Posterior cingulate gyrus (tissue), 11 donors: ENCODE measurements around the gene SLC38A1.
"Not testable (repeated sequence)": the region's sequence is repeated elsewhere in the genome, so short reads cannot be mapped to it uniquely, and the experiment has no call there.

Source experiments
- DNase-seq, 10 donors: peaks; one replicate each; pipeline versions ENCODE4 v3.0.0 to v3.0.0-alpha.2; 2020 to 2021; ENCODE audit warnings: mixed read lengths in 3 of 10
- intact Hi-C: fragments of 100-400 bp; cut with DNase I; formaldehyde crosslinking; loops from one replicate; pipeline ENCODE4 v1.15.1; 2023

Gene SLC38A1

GRCh38 chr12:46177025-46177424, 91.8 kb downstream of the SLC38A1 start:
- intact Hi-C loops = no loop called here

GRCh38 chr12:46174919-46175318, 93.9 kb downstream of the SLC38A1 start:
- intact Hi-C loops = no loop called here

More at GRCh38 chr12:46177025-46177424, 91.8 kb downstream of the SLC38A1 start:
- DNase-seq = no peak

DNA sequence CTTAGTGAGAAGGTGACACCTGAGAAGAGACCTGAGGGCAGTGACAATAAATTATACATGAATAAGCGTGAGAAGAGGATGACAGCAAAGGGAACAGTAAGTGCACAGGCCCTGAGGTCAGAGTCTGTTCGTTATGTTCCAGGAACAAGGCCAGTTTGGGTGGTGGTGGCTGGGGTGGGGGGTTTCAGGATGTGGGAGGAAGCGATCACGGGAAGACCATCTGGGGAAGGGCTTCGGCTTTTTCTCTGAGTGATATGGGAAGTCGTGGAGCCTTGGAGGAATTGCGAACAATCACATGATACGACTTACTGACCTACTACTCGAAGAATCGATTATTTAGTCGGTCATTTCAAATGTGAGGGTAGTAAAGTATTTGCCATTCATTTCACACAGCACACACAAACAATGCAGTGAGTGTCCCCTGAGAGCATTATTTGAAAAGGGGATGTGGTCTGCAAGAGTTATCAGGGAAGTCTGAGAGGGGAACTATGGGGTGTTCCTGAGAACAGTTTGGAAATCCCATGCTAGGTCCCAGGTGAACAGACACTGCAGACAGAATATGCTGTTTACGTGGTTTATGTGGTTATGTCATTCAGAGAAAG, 94.7 kb downstream of the SLC38A1 start:
- no peak for DNase-seq
- intact Hi-C loops = no loop called here

More at GRCh38 chr12:46174919-46175318, 93.9 kb downstream of the SLC38A1 start:
- no peak for DNase-seq

DNA sequence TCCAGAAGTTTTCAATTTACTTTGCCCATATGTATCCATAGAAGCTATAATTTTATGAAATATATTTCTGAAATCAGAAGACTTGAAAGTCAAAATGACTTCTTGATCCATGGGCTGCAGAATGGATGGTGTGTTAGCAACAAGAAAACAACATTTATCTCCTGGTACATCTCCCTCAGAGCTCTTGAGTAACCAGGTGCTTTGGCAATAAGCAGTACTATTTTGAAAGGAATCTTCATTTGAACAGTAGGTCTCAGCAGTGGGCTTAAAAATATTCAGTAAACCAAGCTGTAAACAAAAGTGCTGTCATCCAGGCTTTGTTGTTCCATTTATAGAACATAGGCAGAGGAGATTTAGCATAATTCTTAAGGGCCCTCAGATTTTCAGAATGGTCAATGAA, 100.4 kb downstream of the SLC38A1 start:
- intact Hi-C loops = no loop called here
- no peak for DNase-seq

DNA sequence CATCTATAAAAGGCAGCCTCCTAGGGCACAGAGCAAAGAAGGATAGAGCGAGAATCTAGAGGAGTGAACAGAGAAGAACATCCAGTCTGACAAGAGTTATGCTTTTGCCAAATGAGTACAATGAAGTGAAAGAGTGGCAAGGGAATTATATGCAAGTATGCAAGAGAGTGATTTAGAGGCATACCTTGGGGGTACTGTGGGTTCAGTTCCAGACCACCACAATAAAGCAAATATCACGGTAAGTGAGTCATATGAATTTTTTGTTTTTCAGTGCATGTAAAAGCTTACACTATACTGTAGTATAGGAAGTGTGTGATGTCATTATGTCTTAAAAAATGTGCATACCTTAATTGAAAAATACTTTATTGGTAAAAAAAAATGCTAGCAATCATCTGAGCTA, 101.4 kb downstream of the SLC38A1 start:
- no peak for DNase-seq
- intact Hi-C loops = no loop called here

DNA sequence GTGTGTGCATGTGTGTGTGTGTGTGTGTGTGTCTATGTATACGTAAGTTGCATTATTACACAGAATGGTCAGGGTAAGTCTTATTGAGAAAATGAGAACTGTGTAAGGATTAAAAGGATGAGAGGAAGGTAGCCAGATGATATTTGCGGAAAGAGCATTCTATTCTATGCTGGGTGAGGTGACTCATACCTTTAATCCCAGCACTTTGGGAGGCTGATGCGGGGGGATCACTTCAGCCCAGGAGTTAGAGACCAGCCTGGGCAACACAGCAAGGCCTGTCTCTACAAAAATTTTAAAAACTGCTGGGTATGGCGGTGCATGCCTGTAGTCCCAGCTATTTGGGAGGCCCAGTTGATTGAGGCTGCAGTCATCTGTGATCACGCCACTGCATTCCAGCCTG, 103.7 kb downstream of the SLC38A1 start:
- intact Hi-C loops = no loop called here
- no peak for DNase-seq

DNA sequence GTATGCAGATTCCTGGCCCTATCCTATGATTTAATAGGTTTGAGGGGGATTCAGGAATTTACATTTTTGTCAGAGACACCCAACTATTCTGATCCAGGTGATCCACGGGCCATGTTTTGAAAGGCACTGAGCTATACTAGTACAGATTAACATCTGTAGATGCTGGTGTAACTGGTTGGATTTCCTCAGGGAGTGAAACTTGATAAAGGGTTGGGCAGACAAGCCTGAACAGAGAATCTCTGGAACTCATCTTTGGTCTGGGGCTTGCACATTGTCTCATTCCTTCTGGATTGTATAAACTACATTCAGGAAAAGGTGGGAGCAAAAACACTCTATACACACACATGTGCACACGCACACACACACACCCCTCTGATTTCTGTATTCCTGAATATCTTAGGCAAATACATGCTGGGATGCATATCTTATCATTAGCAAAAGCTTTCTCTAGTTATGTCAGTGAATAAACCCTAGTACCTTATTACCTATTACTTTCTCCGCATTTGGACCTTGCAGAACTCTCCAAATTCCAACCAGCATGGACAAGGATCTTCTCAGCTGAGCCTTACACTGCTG, 104.6 kb downstream of the SLC38A1 start:
- intact Hi-C loops = no loop called here
- no peak for DNase-seq

- intact Hi-C loops = not testable (repeated sequence)
These were observed 106.2 kb downstream of the SLC38A1 start for GRCh38 chr12:46162549-46163076.

DNA sequence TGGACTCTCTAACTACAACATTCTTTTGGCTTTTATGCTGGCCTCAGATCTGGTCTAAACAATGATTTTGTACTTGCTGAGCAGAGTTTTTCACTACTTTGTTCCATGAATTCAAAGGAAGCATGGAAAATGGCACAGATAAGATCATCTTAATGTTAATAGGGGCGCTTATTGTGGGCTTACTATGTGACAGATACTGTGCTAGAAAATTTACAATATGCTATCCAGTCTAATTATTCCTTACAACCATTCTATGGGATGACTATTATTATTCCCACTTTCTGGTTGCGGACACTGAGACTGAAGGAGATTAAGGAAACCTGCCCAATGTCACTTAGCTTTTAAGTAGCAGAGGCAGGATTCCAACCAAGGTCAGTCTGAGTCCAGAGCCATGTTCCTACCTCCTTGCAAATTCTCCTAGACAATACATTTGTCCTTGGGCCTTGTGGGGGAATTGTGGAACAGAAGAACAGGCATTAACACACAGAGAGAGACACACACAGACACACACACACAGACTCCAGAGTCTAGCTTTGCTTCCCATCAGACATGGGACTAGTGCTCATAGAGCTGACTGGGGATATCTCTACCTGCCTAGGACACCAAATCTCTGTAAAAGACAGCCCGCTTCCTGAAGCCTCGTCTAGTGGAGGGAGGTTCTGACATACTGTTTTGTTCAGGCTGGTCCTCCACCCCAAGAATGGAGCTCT, 107.7 kb downstream of the SLC38A1 start:
- no peak for DNase-seq
- intact Hi-C loops = no loop called here

More at GRCh38 chr12:46162549-46163076, 106.2 kb downstream of the SLC38A1 start:
- DNase-seq = not testable (repeated sequence)

DNA sequence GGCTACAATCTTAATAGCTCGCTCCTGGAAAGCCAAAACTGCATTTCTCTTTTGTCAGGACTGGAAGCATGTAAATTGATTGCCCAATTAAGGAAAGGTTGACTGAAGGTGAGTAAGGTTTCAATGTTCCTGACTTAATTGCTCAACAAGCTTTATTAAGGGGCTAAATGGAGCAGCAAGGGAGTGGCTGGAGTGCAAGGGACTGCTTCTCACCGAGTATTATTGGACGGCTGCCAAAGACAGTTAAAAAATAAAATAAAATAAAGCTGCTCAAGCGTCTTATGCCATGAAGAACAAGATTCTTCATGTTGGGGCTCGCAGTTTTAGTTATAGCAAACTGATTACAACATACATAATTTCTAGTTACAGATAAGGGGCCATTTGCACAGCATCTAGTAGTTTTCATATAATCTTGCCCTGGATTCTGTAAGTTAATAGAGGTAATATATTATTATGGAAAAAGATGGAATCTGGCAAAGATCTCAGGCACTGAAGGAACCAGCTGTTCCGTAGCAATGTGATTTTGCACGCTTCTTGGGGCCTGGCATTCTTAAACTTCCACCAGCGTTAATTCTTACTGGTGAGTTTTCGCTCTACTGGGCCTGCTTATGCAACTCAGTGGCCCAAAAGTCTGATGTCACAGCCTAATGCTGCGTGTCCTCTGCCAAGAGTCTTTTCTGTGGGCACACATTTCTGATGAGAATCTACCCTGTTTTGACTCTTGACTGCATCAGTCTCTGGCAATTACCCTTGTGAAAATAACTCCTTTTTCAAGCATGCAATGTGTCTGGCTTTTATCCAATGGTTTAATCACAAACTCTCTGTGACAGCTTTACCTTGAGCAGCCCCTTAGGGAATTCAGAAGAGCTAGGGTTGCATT, 108.5 kb downstream of the SLC38A1 start:
- intact Hi-C loops = no loop called here
- DNase-seq = no peak

DNA sequence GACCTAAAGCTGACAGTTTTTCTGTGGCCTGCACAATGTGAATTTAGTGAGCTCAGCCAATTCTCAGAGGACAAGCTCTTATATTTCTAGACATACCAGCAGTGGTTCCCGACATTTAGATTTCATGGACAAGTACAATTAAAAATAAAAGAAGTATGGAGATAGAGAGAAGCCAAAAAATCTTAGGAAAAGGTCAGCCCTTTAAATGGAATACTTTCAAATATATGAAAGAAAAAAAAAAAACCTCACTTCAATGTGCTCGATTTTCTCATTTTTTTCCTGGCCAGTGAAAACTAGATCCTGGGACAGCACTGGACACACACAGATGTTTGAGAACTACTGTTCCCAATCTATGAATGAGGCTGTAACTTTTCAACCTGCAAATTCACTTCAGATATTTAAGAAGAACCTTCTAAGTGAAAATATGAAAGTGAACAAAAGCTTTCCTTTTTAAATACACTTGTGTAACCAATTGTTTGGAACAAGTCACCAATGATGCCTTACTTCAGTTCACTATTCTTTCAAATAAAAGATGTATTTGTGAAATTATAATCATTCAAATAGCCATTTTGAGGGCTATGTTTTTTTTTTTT, 109.4 kb downstream of the SLC38A1 start:
- intact Hi-C loops = loop anchor here (10.0 kb wide), 2 partner anchors 165 to 775 kb away; partner anchors contain the start of gene SCAF11
- no peak for DNase-seq

GRCh38 chr12:46158501-46158900, 110.3 kb downstream of the SLC38A1 start:
- intact Hi-C loops = loop anchor here (10.0 kb wide), 2 partner anchors 164 to 776 kb away; partner anchors contain the start of gene SCAF11
- DNase-seq = no peak

DNA sequence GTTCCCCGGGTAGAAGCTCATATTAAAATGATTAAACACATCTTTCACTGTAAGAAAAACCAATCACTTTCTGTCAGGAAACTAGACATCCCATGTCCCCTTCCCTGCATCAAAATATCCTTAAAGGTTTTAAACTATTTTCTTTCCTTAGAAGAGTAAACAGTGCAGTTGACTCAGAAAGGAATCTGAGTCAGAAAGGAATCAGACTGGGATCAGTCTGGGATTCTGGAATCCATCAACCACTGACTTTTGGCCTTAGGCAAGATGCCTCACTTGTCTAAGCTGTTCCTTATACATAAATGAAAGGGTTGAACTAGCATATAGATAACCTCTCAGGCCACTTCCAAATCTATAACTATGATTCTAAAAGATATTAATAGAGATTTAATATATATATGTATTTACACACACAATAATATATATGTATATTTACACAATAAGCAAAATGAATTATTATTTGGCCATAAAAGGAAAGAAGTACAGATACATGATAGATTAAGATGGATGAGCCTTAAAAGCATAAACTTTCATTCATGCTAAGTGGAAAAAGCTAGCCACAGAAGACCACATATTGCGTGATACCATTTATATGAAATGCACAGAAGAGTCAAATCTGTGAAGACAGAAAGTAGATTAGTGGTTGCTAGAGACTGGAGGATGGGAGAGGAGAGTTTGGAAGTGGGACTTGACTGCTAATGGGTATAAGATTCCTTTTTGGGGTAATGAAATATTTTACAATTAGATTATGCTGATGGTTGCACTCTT, 114.4 kb downstream of the SLC38A1 start:
- DNase-seq = no peak
- intact Hi-C loops = loop anchor here (10.0 kb wide), 2 partner anchors 160 to 780 kb away; partner anchors contain the start of gene SCAF11

DNA sequence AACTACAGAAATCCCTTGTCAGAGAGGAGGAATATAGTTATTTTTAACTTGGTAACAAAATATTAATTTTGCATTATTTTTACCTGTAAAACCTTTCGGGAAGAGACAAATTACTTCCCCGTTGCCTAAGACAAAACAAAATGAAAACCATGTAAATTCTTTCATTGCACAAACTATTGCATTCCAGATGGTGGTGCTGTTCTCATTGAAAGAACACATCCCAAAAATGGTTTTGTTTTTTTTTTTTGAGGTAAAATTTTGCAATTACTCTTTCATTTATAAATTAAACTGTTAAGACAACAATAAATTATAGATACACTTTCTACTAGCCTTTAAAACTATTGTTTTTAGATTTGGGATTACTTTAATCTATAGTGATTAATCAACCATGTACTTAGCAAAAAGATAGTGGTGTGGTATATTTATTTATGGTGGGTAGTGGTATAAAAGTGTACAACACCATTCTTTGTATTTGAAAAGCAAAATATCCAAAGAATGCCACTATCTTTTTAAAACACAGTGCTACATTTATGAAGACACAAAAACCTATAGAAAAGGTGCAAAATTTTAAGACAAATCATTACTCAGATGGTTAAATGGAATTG, 115.5 kb downstream of the SLC38A1 start:
- no peak for DNase-seq
- intact Hi-C loops = loop anchor here (10.0 kb wide), 2 partner anchors 159 to 781 kb away; partner anchors contain the start of gene SCAF11

GRCh38 chr12:46152456-46152855, 116.4 kb downstream of the SLC38A1 start:
- intact Hi-C loops = loop anchor here (10.0 kb wide), 2 partner anchors 158 to 782 kb away; partner anchors contain the start of gene SCAF11
- no peak for DNase-seq

GRCh38 chr12:46150735-46151134, 118.1 kb downstream of the SLC38A1 start:
- intact Hi-C loops = loop anchor here (10.0 kb wide), 2 partner anchors 156 to 784 kb away; partner anchors contain the start of gene SCAF11
- no peak for DNase-seq

- intact Hi-C loops = loop anchor here (10.0 kb wide), 2 partner anchors 155 to 785 kb away; partner anchors contain the start of gene SCAF11
- DNase-seq = no peak
These were observed 118.9 kb downstream of the SLC38A1 start for GRCh38 chr12:46149905-46150304.

DNA sequence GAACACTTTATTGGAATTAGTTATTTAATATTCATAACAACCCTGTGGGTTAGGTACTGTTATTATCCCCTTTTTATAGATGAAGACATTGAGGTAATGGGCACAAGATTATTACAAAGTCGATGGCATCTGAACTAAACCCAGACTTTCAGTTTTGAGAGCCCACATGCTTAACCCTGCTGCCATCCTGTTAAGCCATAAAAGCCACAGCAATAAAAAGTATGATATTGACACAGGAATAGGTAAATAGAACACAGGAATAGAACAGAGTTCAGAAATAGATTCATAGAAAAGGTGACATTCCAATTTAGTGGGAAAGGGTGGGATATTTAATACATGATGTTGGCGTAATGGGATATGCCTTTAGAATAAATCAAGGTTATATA, 119.8 kb downstream of the SLC38A1 start:
- intact Hi-C loops = no loop called here
- DNase-seq = no peak
